Colon (tissue), 2 donors: ENCODE measurements around the gene NFKBIZ.

Experiments
- FAIRE-seq: peaks from 2 replicates; lab custom pipeline; 2012; peaks lifted over from hg19 to GRCh38; lab: Jason Lieb, UNC
- donor health status: control.
- donor health status: control.

The NFKBIZ gene

DNA sequence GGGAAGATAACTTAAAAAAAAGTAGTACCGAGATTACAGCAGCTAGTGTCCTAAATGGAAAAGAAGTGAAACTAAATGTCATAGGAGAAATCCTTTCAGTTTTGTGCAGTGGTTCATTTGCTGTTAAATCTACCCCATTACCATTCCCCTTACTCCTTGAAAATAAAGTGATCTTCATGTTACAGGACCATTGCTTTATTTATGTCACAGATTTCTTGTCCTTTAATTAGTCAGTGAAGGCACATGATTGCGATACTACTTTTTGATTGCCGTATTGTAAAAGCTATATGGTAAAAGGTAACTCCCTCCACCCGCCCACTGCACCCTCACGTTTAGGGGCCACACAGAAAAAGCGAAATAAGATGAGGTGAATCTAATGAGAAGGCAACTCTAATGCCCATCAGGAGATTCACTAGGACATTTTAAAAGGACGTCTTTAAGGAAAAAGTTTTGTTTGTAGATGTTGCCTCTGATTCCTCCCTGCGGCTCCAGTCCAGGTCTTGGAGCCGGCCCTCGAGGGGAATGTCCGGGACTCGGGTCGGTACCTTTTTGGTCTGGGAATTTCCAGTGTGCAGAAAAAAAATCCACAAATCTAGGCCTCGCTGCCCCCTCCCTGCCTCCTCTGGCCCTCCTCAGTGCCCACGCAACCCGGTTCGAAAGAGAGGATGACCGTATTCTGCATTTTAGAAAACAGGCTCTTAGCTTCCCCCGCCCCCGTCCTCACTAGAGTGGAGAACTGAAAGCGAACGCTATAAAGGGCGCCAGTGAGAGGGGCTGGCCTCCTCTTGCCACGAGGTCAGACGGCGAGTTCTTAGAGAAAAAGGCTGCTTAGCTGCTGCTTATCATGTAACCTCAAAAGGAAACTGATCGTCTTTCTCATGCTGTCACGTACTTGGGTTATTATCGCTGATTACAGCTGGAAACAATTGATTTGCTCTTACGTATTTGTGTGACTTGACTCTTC, 21.8 kb upstream of the NFKBIZ start:
- peak; percentile 65 for FAIRE-seq

DNA sequence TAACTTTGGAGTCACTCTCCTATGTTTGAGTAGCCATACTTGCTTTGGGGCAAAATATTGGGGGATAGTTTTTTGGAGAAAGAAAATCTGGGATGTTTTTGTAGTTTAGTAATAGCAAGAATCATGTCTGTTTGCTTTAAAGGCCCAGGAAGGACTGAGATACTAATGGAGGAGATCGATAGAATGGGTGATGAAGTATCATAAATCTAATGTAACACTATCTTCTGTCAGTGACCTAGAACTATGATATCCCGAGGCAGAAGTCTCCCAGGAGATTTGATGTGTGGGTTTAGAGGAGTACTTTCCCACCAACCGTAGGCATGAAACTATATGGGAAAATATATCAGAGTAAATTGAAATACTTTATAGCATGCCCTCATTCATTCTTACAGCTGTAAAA, 21.0 kb upstream of the NFKBIZ start:
- no peak for FAIRE-seq

DNA sequence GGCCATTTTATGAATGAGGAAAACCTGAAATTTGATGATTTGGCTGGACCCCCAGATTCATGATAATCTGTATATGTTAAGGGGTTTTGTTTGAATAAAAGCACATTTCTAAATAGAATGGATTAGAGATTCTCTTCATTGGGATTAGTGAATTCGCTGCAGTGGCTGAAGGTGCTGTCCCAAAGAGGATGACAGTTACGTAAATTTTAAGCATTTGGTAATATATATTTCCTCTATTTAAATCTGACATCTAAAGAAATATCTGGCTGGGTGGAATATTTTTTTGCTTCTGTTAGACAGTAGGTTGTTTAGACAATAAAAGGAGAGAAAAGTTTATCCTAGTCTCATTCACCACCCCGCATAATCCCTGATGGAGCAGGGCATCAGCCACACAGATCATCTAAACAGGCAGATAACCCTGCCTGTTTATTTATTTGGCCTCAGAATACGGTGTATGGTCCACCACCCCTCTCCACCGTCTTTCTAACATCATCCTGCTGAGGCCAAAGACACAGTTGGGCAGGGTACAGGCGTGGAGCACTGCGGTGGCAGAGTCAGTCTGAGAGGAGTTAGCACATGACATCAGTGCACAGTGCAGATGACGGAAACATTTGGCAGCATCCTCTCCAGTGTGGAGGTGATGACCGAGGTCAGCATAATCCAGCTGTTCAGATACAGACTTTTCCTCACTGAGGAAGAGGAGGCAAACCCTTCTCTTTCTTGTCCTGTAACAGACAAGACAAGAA, 20.4 kb upstream of the NFKBIZ start:
- FAIRE-seq = no peak

DNA sequence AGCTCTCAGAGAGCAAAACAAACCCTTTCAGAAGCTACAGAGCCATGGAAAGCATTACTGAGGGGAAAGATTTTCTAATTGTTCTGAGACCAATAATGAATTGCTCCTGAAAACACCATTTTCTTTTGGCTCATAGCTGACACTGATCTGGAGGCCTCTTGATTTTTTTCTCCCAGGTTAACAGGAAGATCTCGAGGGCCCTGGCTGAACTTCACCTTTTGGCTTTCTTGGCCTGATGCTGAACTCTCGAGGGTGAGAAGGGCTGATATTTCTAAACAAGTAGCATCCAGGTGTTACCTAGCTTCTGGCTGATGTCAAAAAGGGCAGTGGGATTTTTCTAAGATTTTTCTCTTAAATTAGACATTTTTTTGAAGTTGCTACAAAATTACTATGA, 19.9 kb upstream of the NFKBIZ start:
- no peak for FAIRE-seq

DNA sequence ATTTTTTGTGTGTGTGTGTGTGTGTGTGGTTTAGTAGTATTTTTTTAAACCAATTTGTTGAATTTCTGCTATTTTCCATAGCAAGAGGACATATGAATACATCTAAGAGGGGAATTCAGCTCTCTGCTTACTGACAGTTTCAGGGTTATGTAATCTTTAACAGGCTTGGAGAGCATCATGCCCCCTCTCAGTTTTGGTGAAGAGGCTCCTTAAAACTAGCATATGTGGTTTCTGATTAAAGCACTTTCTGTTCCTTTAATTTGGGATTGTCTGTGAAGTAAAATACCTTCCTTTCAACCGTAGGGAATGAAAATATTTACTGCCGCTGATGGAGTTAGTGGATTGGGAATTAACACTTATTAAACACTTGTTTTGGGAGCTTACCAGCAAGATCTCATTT, 19.4 kb upstream of the NFKBIZ start:
- FAIRE-seq = no peak

DNA sequence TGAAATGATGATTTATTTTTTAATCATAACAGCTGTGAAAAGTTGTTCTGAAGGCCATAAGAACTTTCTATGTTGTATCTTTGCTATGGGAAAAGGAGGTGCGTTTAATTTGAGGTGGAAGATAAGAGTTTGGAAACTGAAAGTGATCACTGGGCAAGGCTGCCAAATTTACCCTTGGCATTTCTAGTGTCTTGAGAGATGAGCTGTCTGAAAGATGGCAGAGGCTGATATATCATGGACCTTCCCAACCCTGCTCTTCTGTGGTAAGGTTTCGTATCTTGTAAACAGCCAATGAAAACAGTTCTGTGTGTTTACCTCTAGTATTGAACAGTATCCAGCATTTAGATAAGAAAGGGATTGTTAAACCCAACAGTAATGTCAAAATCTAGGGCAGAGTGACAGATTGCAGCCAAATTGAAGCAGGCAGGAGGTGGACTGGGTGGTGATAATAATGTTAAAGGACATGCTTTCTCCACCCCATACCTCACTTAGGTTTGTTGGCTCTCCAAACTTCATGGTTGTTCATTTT, 15.8 kb upstream of the NFKBIZ start:
- no peak for FAIRE-seq

DNA sequence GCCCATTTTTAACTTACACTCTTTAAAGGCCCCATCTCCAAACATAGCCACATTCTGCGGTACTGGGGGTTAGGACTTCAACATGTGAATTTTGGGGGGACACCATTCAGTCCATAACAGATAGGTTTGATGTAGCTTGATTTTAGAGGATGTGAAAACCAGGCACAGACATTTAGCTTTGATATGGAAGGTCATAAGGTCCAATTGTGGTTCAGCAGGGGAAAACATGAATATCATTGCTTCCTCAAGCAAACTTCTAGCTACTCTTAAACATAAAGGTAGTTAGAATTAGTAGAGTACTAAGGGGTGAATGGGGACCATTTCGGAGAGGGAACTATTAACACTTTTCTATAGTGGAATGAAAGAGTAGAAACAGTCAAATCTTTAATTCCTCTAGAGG, 13.6 kb upstream of the NFKBIZ start:
- FAIRE-seq = no peak

DNA sequence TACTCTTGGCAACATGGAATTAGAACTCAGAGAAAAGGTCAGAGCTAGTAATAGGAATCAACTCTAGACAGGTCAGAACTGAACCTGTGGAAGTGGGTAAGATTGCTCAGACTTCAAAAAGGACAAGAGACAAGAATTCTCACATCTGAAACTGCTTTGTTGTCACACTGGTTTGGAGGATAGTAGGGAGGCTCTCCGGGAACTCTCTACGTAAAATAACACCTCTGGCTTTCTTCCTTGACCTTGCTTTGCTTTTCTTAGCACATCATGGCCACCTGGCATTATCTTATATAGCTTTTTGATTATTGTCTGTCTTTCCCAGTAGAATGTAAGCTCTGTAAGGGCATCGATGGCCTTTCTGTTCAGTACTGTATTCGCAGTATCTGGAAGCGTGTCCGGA, 13.2 kb upstream of the NFKBIZ start:
- FAIRE-seq = no peak

DNA sequence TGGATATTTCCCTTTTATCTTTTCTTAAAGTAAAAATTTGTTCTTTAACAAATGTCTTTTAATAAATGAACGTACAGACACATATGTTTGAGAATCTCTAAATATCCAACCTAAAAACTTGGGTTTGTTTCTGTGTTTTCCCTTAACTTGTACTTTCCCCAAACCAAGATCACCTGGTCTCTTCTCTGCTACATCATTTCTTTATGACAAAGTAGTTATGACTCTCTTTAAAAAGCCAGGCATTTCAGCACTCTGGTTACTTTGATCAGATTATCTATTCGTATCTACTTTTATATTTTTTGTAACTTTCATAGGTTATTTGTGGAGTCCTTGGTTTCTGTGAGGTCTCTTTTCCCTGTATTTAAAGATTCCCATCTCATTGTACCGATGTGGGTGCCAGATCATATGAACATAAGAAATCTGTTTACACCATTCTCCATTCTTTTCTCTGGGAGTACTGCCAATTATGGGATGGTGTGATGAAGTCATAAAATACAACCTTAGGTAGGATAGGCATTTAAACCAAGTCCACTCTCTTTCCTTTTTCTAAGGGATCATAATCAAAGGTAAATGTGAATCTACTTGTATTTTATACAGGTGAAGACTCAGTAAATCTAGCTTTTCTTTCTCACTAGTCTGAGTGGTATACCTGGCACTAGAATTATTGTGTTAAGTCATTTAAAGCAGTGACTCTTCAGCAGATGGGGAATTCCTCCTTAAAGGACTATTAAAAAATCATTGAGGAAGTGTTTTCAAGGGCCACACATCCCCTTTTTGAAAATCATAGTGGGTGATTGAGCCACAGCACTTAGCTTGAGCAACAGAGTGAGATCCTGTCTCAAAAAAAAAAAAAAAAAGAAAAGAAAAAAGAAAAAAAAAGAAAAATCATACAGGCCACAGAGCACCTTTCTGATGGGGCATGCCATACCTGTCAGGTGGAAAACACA, 12.4 kb upstream of the NFKBIZ start:
- peak; percentile 41 for FAIRE-seq

DNA sequence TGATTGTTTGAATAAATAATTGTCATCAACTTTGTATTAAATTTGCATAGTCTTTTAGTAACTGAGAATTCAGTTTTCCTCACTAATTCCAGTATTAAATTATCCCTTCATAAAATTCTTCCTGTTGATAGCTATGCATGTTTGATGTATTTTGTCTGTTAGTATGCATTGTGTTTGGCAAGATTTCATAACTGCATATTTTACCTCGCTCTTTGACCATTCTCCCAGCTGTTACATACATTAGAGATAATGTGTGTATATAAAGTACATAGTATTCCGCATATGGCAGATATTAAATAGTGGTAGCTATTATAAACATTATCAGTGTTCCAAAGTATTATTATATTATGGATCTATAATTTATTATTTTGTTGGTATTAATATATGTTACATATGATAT, 10.6 kb upstream of the NFKBIZ start:
- FAIRE-seq = no peak

DNA sequence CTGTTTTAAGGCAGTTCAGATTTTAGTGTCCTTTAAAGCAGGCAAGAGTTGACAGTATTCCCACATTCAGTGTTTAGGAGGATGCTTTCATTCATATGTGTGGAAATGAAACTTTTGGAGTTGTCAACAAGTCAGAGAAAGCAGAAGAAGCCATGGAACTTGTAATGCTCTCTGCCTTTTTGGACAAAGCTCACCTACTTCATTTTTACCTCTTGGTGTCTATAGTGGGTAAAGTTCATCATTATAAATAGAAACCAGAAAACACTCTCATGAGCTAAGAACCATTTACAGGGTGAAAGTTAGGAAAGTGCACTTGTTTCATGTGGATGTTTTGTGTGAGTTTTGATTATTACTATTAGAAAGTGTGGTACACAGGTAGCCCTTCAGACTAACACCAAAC, 9.2 kb upstream of the NFKBIZ start:
- no peak for FAIRE-seq

DNA sequence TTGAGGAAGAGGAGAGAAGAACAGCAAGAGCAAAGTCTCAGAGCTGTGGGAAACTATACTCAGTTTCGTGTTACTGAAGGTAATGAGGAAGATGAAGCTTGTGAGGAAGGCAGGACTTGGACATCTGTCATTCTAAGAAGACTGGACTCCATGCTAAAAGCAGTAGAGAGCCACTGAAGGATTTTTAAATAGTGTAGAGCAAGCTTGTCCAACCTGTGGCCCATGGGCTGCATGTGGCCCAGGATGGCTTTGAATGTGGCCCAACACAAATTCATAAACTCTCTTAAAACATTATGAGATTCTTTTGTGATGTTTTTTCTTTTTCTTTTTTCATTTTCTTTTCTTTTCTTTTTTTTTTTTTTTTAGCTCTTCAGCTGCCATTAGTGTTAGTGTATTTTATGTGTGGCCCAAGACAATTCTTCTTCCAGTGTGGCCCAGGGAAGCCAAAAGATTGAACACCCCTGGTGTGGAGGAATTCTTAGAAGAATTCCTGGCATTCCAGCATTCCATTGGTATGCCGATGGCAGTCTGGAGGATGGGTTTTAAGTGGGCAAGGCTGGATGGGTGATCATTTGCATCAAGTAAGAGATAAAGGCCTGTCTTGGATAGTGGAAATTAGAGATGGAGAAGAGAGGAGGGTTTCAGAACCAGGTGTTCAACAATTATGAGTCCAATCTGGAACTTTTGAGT, 6.9 kb upstream of the NFKBIZ start:
- no peak for FAIRE-seq

DNA sequence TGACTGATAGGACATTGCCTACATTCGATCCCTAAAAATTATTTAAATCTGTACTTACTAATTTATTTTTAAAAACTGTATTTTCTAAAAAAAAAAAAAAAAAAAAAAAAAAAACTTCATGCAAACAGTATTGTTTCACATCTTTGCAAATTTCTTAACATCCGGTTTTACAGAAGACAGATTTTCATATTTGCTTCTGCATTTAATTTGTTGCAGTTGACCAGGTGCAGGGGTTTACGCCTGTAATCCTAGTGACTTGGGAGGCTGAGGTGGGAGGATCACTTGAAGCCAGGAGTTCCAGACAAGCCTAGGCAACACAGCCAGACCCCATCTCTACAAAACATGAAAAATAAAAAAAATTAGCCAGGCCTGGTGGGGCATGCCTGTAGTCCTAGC, 6.4 kb upstream of the NFKBIZ start:
- FAIRE-seq = peak; percentile 31

DNA sequence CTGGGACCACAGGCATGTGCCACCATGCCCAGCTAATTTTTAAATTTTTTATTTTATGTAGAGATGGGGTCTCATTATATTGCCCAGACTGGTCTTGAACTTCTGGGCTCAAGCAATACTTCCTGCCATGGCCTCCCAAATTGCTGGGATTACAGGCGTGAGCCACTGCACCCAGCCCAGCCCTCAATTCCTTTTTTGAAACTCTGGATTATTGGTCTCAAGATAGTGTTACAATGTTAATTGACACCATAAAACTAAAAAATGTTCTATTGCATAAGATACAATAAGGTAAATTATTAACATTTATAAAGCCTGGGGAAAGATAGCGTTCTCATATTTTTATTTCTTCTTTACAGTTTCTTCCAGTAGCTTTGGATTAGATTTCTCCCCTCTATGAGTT, 3.9 kb upstream of the NFKBIZ start:
- peak; percentile 61 for FAIRE-seq

DNA sequence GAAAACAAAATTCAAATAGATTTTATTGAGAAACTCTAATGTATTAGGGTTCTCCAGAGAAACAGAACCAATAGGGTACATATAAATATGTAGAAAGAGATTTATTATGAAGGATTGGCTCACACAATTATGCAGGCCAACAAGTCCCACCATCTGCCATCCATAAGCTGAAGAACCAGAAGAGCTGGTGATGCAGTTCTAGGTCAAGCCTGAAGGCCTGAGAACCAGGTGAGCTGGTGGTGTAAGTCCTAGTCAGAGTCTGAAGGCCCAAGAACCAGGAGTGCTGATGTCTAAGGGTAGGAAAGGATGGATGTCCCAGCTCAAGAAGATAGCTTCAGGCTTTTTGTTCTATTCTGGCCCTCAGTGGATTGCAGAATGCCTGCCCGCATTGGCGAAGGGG, 2.6 kb upstream of the NFKBIZ start:
- FAIRE-seq = no peak

DNA sequence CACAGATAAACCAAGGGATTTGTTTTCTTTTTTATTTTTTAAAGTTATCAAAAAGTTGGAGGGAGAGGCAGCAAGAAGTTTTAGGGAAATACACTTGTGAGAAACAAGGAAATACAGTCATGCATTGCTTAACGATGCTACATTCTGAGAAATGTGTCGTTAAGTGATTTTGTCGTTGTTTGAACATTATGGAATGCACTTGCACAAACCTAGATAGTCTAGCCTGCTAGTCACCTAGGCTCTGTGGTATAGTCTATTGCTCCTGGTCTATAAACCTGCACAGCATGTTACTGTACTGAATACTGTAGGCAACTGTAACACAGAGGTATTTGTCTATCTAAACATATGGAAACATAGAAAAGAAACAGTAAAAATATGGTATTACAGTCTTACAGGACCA, 2.0 kb upstream of the NFKBIZ start:
- FAIRE-seq = no peak

DNA sequence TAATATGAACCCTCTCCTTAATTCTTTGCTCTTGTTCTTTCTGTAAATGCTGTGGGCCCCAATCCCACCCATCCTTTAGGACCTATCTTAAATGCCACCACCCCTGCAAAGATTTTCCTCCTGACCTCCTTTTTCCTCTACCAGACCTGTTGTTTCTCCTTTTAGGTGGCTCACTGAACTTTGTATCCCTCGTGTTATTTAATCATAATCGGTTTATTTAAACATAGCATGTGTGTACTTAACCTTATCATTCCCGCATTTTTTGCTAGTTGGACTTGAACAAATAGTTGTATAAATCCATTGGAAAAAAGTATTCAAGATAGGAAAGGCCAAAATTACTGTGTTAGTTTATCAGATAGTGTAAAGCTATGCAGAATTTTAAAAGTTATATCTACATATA, 988 bp upstream of the NFKBIZ start:
- FAIRE-seq = peak; percentile 33

DNA sequence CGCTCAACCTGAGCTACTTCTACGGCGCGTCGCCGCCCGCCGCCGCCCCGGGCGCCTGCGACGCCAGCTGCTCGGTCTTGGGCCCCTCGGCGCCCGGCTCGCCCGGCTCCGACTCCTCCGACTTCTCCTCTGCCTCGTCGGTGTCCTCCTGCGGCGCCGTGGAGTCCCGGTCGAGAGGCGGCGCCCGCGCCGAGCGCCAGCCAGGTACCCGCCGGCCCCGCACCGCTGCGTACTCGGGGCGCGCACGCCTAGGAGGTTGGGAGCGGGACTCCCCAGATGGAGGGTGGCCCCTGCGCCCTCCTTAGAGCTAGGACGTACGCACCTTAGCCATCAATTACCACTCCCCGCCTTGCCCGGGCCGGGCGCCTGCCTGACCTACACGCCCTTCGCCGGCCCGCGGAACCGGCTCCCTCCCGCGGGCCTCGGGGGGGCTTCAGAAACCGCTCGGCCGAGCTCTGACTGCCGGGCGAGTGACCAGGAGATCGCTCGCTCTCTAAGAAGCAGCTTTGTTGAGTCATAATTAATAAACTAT, 466 bp downstream of the NFKBIZ start:
- no peak for FAIRE-seq

DNA sequence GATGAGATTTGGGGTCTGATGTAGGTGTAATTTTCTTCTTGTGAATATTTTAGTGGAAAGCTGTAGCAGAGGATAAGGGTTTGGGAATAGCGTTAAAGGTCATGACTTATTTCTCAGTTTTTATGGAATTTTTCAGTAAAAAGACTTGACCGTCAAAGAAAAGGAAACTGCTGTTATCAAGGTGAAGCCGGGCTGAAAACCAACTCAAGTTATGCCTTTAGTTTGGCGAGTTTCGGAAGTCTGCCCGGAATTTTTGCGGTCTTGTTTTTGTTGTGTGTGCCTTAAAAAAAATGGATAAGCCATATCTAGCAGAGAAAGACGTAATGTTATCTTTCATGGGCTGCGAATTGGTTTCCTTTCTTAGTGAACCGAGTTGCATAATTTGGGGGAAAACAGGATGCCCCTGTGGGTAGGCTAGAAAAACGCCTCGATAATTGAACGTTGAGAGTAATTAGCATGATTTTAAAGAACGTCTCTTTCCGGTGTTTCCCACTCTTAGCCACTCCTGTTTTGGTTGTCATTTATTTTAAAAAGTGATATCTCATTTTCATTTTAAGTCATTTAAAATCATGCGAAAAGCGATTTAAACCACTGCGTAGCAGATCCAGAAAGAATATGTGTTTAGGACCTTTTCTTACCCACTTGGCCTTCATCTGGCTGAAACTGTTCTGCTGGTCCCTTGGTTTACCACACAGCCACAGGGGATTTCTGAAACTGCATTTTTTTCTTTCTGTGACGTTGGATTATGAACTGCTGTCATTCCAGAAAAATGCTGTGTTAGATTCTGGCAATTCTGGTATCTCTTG, 1.1 kb downstream of the NFKBIZ start:
- peak; percentile 41 for FAIRE-seq

DNA sequence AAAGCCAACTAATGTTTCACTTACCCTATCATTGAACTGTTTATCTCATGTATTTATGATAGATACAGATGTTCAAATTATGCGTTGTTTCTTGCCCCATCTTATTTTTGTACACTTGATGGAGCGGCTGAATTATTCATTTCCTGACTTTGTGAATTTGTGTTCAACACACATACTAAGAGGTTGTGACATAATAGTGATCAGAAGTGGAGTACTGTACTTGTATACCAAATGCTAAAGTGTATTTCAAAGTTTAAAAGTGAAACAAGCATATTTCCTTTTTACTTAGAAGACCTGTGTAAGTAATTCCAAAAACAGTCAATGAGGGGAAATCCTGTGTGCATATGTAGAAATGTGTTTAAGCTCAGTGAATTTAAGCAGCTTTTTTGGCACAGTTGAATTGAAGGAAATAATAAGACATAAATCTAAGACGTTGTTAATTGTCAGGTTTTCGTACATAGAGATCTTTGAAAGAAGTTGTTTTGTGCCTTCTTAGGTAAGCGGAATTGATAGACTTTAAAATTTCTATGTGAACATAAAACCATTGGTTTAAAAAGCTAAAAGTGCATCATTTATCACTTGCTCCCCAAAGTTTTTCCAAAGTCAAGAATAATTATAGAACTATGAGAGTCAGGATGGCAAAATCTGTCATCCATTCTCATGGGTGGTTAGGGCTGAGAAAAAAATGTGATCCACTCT, 1.9 kb downstream of the NFKBIZ start:
- no peak for FAIRE-seq
